Measurements from ENCODE around the gene CNGA3.

Gene CNGA3

GRCh38 chr2:98329549-98329948 lies 16.7 kb upstream of the CNGA3 start:
- DNase-seq: no peak

- DNase-seq: no peak
Measured at GRCh38 chr2:98332989-98333388, 13.3 kb upstream of the CNGA3 start.

- DNase-seq: no peak
Measured at GRCh38 chr2:98333922-98334321, 12.3 kb upstream of the CNGA3 start.

GRCh38 chr2:98334439-98335078 lies 11.7 kb upstream of the CNGA3 start:
- no peak for DNase-seq

- DNase-seq: no peak
Measured at GRCh38 chr2:98335271-98335670, 11.0 kb upstream of the CNGA3 start.

GRCh38 chr2:98341241-98341640 lies 5.0 kb upstream of the CNGA3 start:
- DNase-seq: no peak

- no peak for DNase-seq
Measured at GRCh38 chr2:98343285-98343684, 3.0 kb upstream of the CNGA3 start.

GRCh38 chr2:98347298-98348065 lies 1.2 kb downstream of the CNGA3 start:
- DNase-seq: no peak

GRCh38 chr2:98348066-98348561 lies 1.9 kb downstream of the CNGA3 start:
- peak; percentile 11 for DNase-seq

GRCh38 chr2:98350411-98350810 lies 4.2 kb downstream of the CNGA3 start:
- no peak for DNase-seq

GRCh38 chr2:98355881-98356280 lies 9.6 kb downstream of the CNGA3 start:
- DNase-seq: no peak

GRCh38 chr2:98356729-98357128 lies 10.5 kb downstream of the CNGA3 start:
- DNase-seq: no peak

- peak; percentile 28 for DNase-seq
Measured at GRCh38 chr2:98357849-98358248, 11.6 kb downstream of the CNGA3 start.

- DNase-seq: no peak
Measured at GRCh38 chr2:98359986-98360385, 13.7 kb downstream of the CNGA3 start.

GRCh38 chr2:98367721-98368120 lies 21.5 kb downstream of the CNGA3 start:
- DNase-seq: no peak

GRCh38 chr2:98369710-98370239 lies 23.5 kb downstream of the CNGA3 start:
- no peak for DNase-seq

GRCh38 chr2:98372121-98372520 lies 25.9 kb downstream of the CNGA3 start:
- DNase-seq: no peak

GRCh38 chr2:98372579-98372978 lies 26.3 kb downstream of the CNGA3 start:
- DNase-seq: no peak

- no peak for DNase-seq
Measured at GRCh38 chr2:98374286-98374685, 28.0 kb downstream of the CNGA3 start.

- no peak for DNase-seq
Measured at GRCh38 chr2:98374958-98375570, 28.8 kb downstream of the CNGA3 start.

- no peak for DNase-seq
Measured at GRCh38 chr2:98376301-98376910, 30.1 kb downstream of the CNGA3 start.

GRCh38 chr2:98376996-98377395 lies 30.7 kb downstream of the CNGA3 start:
- no peak for DNase-seq

- DNase-seq: no peak
Measured at GRCh38 chr2:98377544-98377943, 31.3 kb downstream of the CNGA3 start.

Data from hematopoietic multipotent progenitor cell treated with erythropoietin and hydrocortisone succinate and interleukin-3 and kit ligand, for 4 days (in vitro differentiated cells).